Natural killer cell (primary cell): ENCODE measurements around the gene FLACC1. TPM values are rescaled to one million over a fixed set of nuclear protein-coding genes. Genes with fewer than 3 reads are reported as not detected.

ENCODE experiments used
- ATAC-seq, 3 donors: fragments of 150-1000 bp in 2 of 3; fragments of 200-7000 bp in 1 of 3; cut with Tn5 transposase; 1 replicate in 1 of 3; 2 replicates in 2 of 3; pipeline ENCODE4 v1.10.0; 2021; ENCODE audit warnings: mild to moderate bottlenecking in 2 of 3, moderate library complexity in 2 of 3
- DNase-seq, 2 donors: peaks; one replicate each; pipeline versions ENCODE4 v3.0.0 to v3.0.0-alpha.2; 2013 to 2021; ENCODE audit warnings: mixed read lengths in 1 of 2
- H3K27ac ChIP-seq: one replicate; pipeline ENCODE4 v1.5.1; 2013; ENCODE audit warnings: mild to moderate bottlenecking, low read length
- H3K27me3 ChIP-seq: one replicate; pipeline ENCODE4 v1.6.1; 2013; ENCODE audit warnings: low read length; ENCODE audit not compliant: control insufficient read depth, insufficient read depth
- H3K36me3 ChIP-seq: one replicate; pipeline ENCODE4 v1.6.1; 2013; ENCODE audit warnings: low read length; ENCODE audit not compliant: control insufficient read depth, insufficient read depth
- H3K4me1 ChIP-seq: one replicate; pipeline ENCODE4 v1.6.1; 2013; ENCODE audit warnings: low read length; ENCODE audit not compliant: control insufficient read depth, insufficient read depth
- H3K4me3 ChIP-seq: one replicate; pipeline ENCODE4 v1.5.1; 2013; ENCODE audit warnings: low read length
- H3K9me3 ChIP-seq: one replicate; pipeline ENCODE4 v1.6.1; 2013; ENCODE audit warnings: low read length; ENCODE audit not compliant: control insufficient read depth, insufficient read depth
- H3K27ac Mint-ChIP-seq, 2 donors: one replicate each; pipeline ENCODE4 v1.8.0; 2022; ENCODE audit warnings: mild to moderate bottlenecking in 2 of 2, mixed read lengths in 2 of 2, moderate library complexity in 1 of 2
- H3K27me3 Mint-ChIP-seq, 2 donors: one replicate each; pipeline ENCODE4 v1.8.0; 2022; ENCODE audit warnings: low read depth in 2 of 2, mixed read lengths in 2 of 2
- H3K36me3 Mint-ChIP-seq: one replicate; pipeline ENCODE4 v1.8.0; 2022; ENCODE audit warnings: mixed read lengths
- H3K4me1 Mint-ChIP-seq, 2 donors: one replicate each; pipeline ENCODE4 v1.8.0; 2022; ENCODE audit warnings: mixed read lengths in 2 of 2
- H3K4me3 Mint-ChIP-seq: one replicate; pipeline ENCODE4 v1.8.0; 2022; ENCODE audit warnings: mild to moderate bottlenecking, moderate library complexity, mixed read lengths
- H3K9me3 Mint-ChIP-seq, 2 donors: one replicate each; pipeline ENCODE4 v1.8.0; 2022; ENCODE audit warnings: mixed read lengths in 2 of 2
- CTCF ChIP-seq: fragments of 200-600 bp; IDR thresholded peaks from one replicate; pipeline ENCODE4 v1.8.0; 2022; ENCODE audit warnings: antibody characterized with exemption
- WGBS: methylation state at CpG from one replicate; pipeline ENCODE4 v1.1.7; 2013; ENCODE audit warnings: missing lambda C conversion rate; ENCODE audit not compliant: insufficient coverage; 5-methylcytosine and 5-hydroxymethylcytosine counted together
- intact Hi-C: fragments of 100-400 bp; cut with micrococcal nuclease; formaldehyde crosslinking; loops from one replicate; pipeline ENCODE4 v1.14.2; 2022
- total RNA-seq, 4 donors: library from RNA; stranded (reverse); fragments of 120-200 nt in 1 of 4; gene quantifications; one replicate each; pipeline versions ENCODE4 v1.2.3 to v1.2.4, GENCODE V29; 2013 to 2022

The FLACC1 gene
- total RNA-seq, 3 donors from 2014 or later (not counting 1 experiment from before 2014, with no cell fraction given), result 5.2 to 7.0 (median 6.8) TPM

- TF ChIP-seq CTCF, result no peak
- H3K4me3 ChIP-seq, result no peak overlapping the region
- 75% methylated on average over 2 of the region's 2 CpGs for WGBS
- Mint-ChIP-seq H3K27ac (no peak overlapping the region), H3K9me3 (no peaks in the 10 kb centered on the region), H3K27me3 (no peaks in the 10 kb centered on the region), H3K4me3 (no peak overlapping the region), H3K36me3 (no peaks in the 10 kb centered on the region), H3K4me1 (no peaks in the 10 kb centered on the region)
- peaks cover 5% of the 10 kb centered on the region for H3K9me3 ChIP-seq
- ATAC-seq (no peak), DNase-seq (no peak)
- H3K4me1 ChIP-seq, result peaks cover 4% of the 10 kb centered on the region
- intact Hi-C loops, result no loop called here
- H3K27ac ChIP-seq, result no peak overlapping the region
- peaks cover 5% of the 10 kb centered on the region for H3K36me3 ChIP-seq
- H3K27me3 ChIP-seq, result no peaks in the 10 kb centered on the region
Measured at GRCh38 chr2:201361078-201361733, 4.1 kb upstream of the FLACC1 start.

GRCh38 chr2:201360256-201360655, 3.1 kb upstream of the FLACC1 start:
- ATAC-seq, result no peak
- no peak overlapping the region for H3K27ac ChIP-seq
- H3K36me3 Mint-ChIP-seq, result no peaks in the 10 kb centered on the region

GRCh38 chr2:201358684-201359083, 1.5 kb upstream of the FLACC1 start:
- H3K27me3 Mint-ChIP-seq, result no peaks in the 10 kb centered on the region
- H3K27ac ChIP-seq, result no peak overlapping the region
- peaks cover 5% of the 10 kb centered on the region for H3K9me3 ChIP-seq
- H3K36me3 Mint-ChIP-seq, result no peaks in the 10 kb centered on the region
- no peak overlapping the region for H3K27ac Mint-ChIP-seq
- H3K4me1 ChIP-seq, result peaks cover 1% of the 10 kb centered on the region
- H3K36me3 ChIP-seq, result peaks cover 5% of the 10 kb centered on the region
- no peak overlapping the region for H3K4me3 Mint-ChIP-seq
- no peak for TF ChIP-seq CTCF
- WGBS, result 92% methylated on average over 7 of the region's 7 CpGs
- ATAC-seq (no peak), DNase-seq (no peak)
- no peak overlapping the region for H3K4me3 ChIP-seq
- no peaks in the 10 kb centered on the region for H3K9me3 Mint-ChIP-seq
- no peaks in the 10 kb centered on the region for H3K4me1 Mint-ChIP-seq
- H3K27me3 ChIP-seq, result no peaks in the 10 kb centered on the region
- intact Hi-C loops, result no loop called here

More at GRCh38 chr2:201360256-201360655, 3.1 kb upstream of the FLACC1 start:
- Mint-ChIP-seq H3K4me1 (no peaks in the 10 kb centered on the region), H3K27me3 (no peaks in the 10 kb centered on the region), H3K27ac (no peak overlapping the region), H3K4me3 (no peak overlapping the region), H3K9me3 (no peaks in the 10 kb centered on the region)
- 97% methylated on average over 4 of the region's 4 CpGs for WGBS
- peaks cover 5% of the 10 kb centered on the region for H3K9me3 ChIP-seq
- TF ChIP-seq CTCF, result no peak
- H3K36me3 ChIP-seq, result peaks cover 5% of the 10 kb centered on the region
- no peak overlapping the region for H3K4me3 ChIP-seq
- H3K4me1 ChIP-seq, result peaks cover 4% of the 10 kb centered on the region
- DNase-seq, result no peak
- intact Hi-C loops, result no loop called here
- H3K27me3 ChIP-seq, result no peaks in the 10 kb centered on the region

- Histone ChIP-seq H3K9me3 (no peaks in the 10 kb centered on the region), H3K4me3 (no peak overlapping the region), H3K36me3 (no peaks in the 10 kb centered on the region), H3K27me3 (no peaks in the 10 kb centered on the region), H3K27ac (no peak overlapping the region), H3K4me1 (no peaks in the 10 kb centered on the region)
- DNase-seq (no peak), ATAC-seq (no peak)
- no peak for TF ChIP-seq CTCF
- Mint-ChIP-seq H3K27ac (no peak overlapping the region), H3K36me3 (no peaks in the 10 kb centered on the region), H3K4me1 (no peaks in the 10 kb centered on the region), H3K4me3 (no peak overlapping the region), H3K9me3 (no peaks in the 10 kb centered on the region), H3K27me3 (no peaks in the 10 kb centered on the region)
- WGBS, result 83% methylated on average over 1 of the region's 1 CpG
- intact Hi-C loops, result no loop called here
Measured at GRCh38 chr2:201353116-201353515, 4.0 kb downstream of the FLACC1 start.
